DND-41 (cell line): Measurements from ENCODE around the gene LEMD2.

Experiments
- EZH2 ChIP-seq: IDR thresholded peaks from 3 replicates; pipeline ENCODE4 v1.6.1; 2012; ENCODE audit warnings: borderline replicate concordance, low read depth, mild to moderate bottlenecking, moderate library complexity, low read length, inconsistent platforms; ENCODE audit not compliant: severe bottlenecking
- TF ChIP-seq, protein P1 (sequence below): IDR thresholded peaks from 2 replicates; pipeline ENCODE4 v1.5.1; 2012; ENCODE audit warnings: borderline replicate concordance, low read length, moderate library complexity, mild to moderate bottlenecking; ENCODE audit not compliant: poor library complexity, severe bottlenecking; ENCODE audit errors: extremely low read depth

DNA sequence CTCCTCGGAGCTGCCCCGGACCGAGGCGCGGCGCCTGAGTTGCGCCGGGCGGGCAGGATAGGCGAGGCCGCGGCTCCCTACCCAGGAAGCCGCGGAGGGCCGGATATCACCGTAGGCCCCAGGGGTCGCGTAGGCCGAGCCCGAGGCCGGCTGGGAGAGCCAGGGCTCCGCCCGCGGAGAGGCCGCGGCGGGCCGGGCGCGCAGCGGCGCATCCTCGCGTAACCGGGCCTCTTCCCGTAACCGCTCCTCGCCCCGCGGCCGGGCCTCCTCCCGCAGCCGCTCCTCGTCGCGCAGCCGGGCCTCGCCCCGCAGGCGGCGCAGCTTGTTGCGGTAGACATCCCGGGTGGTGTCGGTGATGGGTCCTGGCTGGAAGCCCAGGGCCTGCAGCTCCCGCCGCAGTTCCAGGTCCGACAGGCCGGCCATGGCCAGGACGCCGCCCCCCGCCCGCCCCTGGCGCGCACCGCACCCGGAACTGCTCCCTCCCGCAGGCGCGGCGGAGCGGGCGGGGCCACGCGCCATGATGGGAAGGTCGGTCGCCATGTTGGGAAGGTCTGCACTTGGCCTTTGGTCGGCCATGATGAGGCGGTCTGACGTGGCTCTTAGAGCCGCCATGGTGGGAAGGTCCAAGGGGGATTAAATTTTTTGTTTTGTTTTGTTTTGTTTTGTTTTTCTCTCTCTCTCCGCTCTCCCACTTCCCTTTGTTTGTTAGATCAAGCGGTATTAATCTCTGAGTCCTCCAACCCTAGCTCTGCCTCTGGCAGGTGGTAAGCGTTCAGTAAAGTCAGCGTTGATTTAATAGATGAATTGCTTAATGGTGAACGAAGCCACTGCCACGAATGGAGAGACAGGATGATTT is at the start of gene LEMD2:
- TF ChIP-seq, protein P1, sequence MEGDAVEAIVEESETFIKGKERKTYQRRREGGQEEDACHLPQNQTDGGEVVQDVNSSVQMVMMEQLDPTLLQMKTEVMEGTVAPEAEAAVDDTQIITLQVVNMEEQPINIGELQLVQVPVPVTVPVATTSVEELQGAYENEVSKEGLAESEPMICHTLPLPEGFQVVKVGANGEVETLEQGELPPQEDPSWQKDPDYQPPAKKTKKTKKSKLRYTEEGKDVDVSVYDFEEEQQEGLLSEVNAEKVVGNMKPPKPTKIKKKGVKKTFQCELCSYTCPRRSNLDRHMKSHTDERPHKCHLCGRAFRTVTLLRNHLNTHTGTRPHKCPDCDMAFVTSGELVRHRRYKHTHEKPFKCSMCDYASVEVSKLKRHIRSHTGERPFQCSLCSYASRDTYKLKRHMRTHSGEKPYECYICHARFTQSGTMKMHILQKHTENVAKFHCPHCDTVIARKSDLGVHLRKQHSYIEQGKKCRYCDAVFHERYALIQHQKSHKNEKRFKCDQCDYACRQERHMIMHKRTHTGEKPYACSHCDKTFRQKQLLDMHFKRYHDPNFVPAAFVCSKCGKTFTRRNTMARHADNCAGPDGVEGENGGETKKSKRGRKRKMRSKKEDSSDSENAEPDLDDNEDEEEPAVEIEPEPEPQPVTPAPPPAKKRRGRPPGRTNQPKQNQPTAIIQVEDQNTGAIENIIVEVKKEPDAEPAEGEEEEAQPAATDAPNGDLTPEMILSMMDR, result no peak
- no peak for TF ChIP-seq EZH2
